AG09309 (cell line): ENCODE results near the gene PLD1.

Source experiments
- DNase-seq: peaks from one replicate; pipeline ENCODE4 v3.0.0-alpha.2; 2010; ENCODE audit warnings: low read depth
- H3K4me3 ChIP-seq: 2 replicates; pipeline ENCODE4 v1.5.1; 2011; ENCODE audit warnings: mild to moderate bottlenecking, low read depth, low read length, moderate library complexity; ENCODE audit not compliant: control insufficient read depth
- CTCF ChIP-seq: IDR thresholded peaks from 2 replicates; pipeline ENCODE4 v1.5.1; 2011; ENCODE audit warnings: mild to moderate bottlenecking, low read depth, low read length, inconsistent platforms; ENCODE audit not compliant: insufficient read depth, control insufficient read depth; ENCODE audit errors: missing control alignments

Gene PLD1

GRCh38 chr3:171558188-171558696 lies 252.0 kb downstream of the PLD1 start:
- TF ChIP-seq CTCF = no peak
- H3K4me3 ChIP-seq = no peak overlapping the region
- no peak for DNase-seq

- H3K4me3 ChIP-seq = no peak overlapping the region
- no peak for TF ChIP-seq CTCF
- no peak for DNase-seq
These were observed 253.1 kb downstream of the PLD1 start for GRCh38 chr3:171557173-171557572.

GRCh38 chr3:171556574-171557145 lies 253.6 kb downstream of the PLD1 start:
- TF ChIP-seq CTCF = no peak
- DNase-seq = no peak
- no peak overlapping the region for H3K4me3 ChIP-seq

- TF ChIP-seq CTCF = no peak
- no peak for DNase-seq
- H3K4me3 ChIP-seq = no peak overlapping the region
These were observed 254.1 kb downstream of the PLD1 start for GRCh38 chr3:171556148-171556547.

- no peak for DNase-seq
- no peak for TF ChIP-seq CTCF
- H3K4me3 ChIP-seq = no peak overlapping the region
These were observed 257.2 kb downstream of the PLD1 start for GRCh38 chr3:171553086-171553485.

GRCh38 chr3:171552531-171552930 lies 257.8 kb downstream of the PLD1 start:
- no peak for DNase-seq
- H3K4me3 ChIP-seq = no peak overlapping the region
- TF ChIP-seq CTCF = no peak

GRCh38 chr3:171551296-171551695 lies 259.0 kb downstream of the PLD1 start:
- no peak for TF ChIP-seq CTCF
- no peak for DNase-seq
- no peak overlapping the region for H3K4me3 ChIP-seq
